B cell (primary cell): Measurements from ENCODE around the gene MAGEB10.

ENCODE experiments used
- EZH2 ChIP-seq: IDR thresholded peaks from 2 replicates; pipeline ENCODE4 v1.6.1; 2012; ENCODE audit warnings: borderline replicate concordance, low read depth, mild to moderate bottlenecking, moderate library complexity, low read length; ENCODE audit not compliant: insufficient read depth, poor library complexity, severe bottlenecking
- TF ChIP-seq, protein P1 (sequence below): fragments of 200-600 bp; IDR thresholded peaks from one replicate; pipeline ENCODE4 v1.8.0; 2022; ENCODE audit warnings: antibody characterized with exemption, mild to moderate bottlenecking

DNA sequence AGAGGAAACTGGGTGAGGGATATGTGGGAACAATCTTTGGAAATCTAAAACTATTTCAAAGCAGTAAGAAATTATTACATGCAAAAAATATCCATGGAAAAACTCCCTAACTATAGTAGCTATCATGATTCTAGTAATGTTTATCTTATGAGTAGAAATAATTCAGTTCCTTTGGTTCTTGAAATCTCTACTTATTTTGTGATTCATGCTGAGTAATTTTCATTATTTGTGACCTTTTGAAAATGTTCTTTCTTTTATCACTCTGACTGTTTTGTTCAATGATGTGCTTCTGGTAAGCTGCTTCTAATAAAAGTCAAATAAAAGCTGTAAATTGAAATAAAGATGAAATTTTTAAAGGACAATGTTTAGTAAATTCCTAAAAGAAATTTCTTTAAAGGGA, 40.4 kb upstream of the MAGEB10 start:
- no peak for TF ChIP-seq EZH2
- TF ChIP-seq, protein P1, sequence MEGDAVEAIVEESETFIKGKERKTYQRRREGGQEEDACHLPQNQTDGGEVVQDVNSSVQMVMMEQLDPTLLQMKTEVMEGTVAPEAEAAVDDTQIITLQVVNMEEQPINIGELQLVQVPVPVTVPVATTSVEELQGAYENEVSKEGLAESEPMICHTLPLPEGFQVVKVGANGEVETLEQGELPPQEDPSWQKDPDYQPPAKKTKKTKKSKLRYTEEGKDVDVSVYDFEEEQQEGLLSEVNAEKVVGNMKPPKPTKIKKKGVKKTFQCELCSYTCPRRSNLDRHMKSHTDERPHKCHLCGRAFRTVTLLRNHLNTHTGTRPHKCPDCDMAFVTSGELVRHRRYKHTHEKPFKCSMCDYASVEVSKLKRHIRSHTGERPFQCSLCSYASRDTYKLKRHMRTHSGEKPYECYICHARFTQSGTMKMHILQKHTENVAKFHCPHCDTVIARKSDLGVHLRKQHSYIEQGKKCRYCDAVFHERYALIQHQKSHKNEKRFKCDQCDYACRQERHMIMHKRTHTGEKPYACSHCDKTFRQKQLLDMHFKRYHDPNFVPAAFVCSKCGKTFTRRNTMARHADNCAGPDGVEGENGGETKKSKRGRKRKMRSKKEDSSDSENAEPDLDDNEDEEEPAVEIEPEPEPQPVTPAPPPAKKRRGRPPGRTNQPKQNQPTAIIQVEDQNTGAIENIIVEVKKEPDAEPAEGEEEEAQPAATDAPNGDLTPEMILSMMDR, result no peak
